ENCODE results near the gene MYH14.

MYH14 gene

GRCh38 chr19:50261446-50261970 lies 58.1 kb downstream of the MYH14 start:
- no peak for DNase-seq (ENCODE audit: low read depth)

DNA sequence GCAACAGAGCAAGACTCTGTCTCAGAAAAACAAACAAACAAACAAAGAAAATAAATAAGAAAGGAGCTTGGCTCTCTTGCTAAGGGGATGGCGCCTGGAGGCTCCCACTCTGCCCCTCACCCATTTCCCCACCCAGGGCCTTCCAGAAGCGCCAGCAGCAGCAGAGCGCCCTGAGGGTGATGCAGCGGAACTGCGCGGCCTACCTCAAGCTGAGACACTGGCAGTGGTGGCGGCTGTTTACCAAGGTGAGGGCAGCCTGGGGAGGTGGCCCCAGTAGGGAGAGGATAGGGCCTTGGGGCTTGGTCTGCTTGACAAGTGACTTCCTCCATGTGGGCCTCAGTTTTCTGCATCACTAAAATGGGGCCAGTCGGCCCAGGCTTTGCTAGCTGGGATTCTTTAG lies 59.8 kb downstream of the MYH14 start:
- DNase-seq (ENCODE audit: low read depth), result no peak

DNA sequence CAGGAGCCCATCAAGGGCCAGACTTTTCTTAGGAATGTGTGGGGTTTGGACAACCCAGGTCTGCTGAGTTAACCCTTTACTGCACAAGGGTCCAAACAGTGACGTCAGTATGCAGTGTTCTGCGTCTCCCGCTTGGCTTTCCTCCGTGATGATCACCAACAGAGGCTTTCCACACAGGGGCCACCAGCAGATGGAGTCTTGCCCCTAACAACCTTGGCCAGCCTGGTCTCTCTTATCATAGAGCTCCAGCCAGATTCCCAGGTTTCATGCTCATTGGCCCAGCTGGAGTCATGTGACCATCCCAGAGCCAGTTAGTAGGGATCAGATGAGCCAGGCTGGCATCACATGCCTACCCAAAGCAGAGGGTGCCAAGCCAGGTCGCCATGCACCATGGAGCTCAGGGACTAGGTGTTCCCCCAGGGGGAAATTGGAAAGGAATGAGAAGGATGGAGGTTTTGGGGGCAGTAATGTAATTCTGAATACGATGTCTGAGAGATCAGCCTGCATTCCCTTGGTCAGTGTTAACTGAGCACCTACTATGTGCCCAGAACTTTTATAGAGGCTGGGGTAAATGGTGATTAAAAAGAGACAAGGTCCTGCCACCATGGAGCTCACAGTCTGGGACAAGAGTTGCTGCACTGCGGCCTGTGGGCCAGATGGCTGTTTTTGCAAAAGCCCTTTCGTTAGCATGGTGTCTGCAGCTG lies 61.2 kb downstream of the MYH14 start:
- DNase-seq (ENCODE audit: low read depth), result no peak

DNA sequence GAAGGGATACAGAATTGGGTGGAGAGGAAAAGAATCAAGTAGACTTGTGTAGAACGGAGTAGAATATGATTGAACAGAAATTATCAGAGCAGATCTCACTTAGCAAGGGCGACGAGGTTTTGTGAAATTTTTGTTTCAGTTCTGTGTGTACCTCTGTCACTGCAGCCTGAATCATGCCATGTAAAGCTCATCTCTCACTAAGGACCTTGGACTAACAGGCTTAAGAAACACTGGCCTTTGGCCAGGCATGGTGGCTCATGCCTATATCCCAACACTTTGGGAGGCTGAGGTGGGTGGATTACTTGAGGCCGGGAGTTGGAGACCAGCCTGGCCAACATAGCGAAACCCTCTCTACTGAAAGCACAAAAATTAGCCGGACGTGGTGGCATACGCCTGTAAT lies 62.6 kb downstream of the MYH14 start:
- DNase-seq (ENCODE audit: low read depth), result no peak

DNA sequence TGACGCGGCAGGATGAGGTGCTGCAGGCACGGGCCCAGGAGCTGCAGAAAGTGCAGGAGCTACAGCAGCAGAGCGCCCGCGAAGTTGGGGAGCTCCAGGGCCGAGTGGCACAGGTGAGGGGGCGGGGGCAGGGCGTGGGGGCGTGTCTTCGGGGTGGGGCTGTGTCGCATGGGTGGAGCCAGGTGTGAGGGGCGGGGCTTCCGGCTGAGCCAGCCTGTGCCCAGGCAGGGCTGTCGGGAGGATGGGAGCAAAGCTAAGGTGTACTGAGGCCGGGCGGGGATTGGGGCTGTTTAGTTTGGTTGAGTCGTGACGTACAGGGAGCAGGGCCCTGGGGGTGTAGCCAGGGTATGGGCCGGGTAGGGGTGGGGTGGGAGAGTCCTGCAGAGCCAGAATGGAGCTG lies 63.5 kb downstream of the MYH14 start:
- DNase-seq (ENCODE audit: low read depth), result no peak

- no peak for DNase-seq (ENCODE audit: low read depth)
Observed at GRCh38 chr19:50268041-50268440, 64.6 kb downstream of the MYH14 start.

DNA sequence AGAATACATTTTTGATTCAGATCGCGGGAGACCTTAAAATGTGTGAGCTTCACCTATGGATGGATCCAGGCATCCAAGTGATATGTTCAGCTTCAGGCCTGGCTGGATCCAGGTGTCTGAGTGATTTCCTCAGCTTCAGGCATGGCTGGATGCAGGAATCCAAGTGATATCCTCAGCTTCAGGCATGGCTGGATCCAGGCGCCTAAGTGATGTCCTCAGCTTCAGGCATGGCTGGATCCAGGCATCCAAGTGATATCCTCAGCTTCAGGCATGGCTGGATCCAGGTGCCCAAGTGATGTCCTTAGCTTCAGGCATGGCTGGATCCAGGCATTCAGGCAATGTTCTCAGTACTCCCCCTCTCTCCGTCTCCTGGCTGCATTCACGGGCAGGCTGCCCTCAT lies 65.1 kb downstream of the MYH14 start:
- no peak for DNase-seq (ENCODE audit: low read depth)

DNA sequence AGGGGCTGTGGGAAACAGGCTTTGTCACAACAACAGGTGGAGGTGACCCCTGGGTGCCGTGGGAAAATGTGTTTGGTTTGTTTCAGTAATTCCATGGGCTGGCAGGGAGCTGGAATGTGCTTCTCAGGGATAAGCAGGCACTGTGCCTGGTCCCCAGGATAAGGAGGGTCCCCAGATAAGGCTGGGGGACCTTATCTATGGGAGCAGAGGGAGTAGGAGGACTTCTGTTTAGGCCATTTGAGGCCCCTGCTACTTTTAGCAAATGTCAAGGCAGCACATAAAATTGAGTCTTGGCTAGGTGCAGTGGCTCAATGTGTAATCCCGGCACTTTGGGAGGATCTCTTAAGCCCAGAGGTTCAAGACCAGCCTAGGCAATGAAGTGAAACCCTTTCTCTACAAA lies 66.2 kb downstream of the MYH14 start:
- no peak for DNase-seq (ENCODE audit: low read depth)

GRCh38 chr19:50272263-50272897 lies 69.0 kb downstream of the MYH14 start:
- DNase-seq (ENCODE audit: low read depth), result no peak

DNA sequence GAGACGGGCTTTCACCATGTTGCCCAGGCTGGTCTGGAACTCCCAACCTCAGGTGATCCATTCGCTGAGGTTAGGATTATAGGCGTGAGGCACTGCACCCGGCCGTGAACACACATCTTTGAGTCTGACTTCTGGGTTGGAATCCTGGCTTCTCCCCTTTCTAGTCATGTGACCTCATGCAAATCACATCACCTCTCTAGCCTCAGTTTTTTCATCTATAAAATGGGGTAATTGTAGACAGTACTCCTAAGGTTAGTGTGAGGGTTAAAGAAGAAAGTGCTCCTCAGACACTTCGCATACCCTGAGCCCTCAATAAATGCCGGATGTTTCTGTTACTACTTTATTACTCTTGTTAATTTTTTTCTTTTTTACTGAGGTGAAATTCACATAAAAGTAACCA lies 70.4 kb downstream of the MYH14 start:
- no peak for DNase-seq (ENCODE audit: low read depth)

GRCh38 chr19:50275577-50276368 lies 72.4 kb downstream of the MYH14 start:
- DNase-seq (ENCODE audit: low read depth), result no peak

DNA sequence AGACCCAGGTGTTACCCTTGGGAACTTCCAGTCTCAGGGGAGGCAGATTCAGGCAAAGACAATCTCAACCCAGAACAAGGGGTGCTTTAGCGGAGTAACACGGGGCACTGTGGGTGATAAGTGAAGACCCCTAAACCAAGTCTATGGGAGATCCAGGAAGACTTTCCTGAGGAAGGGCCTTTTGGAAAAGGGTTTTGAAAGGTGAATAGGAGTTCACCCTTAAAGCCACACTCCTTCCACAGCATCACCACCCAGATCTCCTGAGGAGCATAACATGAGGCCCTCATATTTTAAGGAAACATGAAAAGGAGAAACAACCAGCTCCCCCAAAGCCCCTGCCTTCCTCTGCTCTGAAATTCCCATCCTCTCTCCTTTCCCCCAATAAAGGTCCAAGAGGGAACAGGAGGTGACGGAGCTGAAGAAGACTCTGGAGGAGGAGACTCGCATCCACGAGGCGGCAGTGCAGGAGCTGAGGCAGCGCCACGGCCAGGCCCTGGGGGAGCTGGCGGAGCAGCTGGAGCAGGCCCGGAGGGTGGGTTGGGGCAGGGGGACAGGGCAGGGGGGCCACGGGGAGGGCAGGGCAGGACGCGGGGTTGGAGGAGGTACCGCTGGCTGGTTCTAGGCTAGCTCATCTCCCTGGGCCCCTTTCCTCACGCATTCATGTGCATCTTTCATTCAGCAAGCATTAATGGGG lies 73.1 kb downstream of the MYH14 start:
- no peak for DNase-seq (ENCODE audit: low read depth)

DNA sequence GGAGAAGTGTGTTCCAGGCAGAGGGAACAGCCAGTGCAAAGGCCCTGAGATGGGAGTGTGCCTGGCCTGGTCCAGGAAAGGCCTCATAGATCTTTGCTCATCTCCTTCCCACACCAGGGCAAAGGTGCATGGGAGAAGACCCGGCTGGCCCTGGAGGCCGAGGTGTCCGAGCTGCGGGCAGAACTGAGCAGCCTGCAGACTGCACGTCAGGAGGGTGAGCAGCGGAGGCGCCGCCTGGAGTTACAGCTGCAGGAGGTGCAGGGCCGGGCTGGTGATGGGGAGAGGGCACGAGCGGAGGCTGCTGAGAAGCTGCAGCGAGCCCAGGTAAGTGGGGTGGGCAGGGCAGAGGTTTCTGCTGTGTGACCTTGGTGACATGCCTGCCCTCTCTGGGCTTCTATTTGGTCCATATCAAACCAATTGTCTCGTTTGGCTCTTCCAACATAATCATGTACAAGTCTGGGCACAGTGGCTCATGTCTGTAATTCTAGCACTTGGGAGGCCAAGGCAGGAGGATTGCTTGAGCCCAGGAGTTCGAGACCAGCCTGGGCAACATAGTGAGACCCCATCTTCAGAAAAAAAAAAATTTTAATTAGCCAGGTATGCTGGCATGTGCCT lies 74.7 kb downstream of the MYH14 start:
- no peak for DNase-seq (ENCODE audit: low read depth)

- no peak for DNase-seq (ENCODE audit: low read depth)
Observed at GRCh38 chr19:50280074-50280473, 76.7 kb downstream of the MYH14 start.

- DNase-seq (ENCODE audit: low read depth), result no peak
Observed at GRCh38 chr19:50280983-50281382, 77.6 kb downstream of the MYH14 start.

DNA sequence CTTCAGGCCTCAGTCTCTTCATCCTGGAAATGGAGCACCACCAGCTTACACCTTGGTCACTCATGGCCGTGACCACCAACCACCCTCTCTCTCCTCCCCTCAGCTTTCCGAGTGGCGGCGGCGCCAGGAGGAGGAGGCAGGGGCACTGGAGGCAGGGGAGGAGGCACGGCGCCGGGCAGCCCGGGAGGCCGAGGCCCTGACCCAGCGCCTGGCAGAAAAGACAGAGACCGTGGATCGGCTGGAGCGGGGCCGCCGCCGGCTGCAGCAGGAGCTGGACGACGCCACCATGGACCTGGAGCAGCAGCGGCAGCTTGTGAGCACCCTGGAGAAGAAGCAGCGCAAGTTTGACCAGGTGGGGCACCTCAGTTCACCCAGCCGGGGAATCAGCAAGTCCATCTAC lies 78.1 kb downstream of the MYH14 start:
- DNase-seq (ENCODE audit: low read depth), result no peak

DNA sequence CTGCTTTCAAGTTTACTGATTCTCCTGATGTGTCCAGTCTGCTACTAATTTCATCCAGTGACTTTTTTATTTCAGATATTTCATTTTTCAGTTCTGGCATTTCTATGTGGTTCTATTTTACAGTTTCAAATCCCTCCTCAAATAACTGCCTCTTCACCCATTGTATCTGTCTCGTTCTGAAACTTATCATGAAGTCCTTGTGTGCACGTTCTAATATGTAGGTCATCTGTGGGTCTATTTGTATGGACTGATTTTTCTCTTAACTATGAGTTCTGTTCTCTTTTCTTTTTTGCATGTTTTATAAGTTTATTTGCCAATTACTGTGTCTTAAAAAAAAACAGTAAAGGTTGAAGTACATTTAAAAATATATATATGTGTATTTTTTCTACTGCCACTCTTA lies 82.4 kb downstream of the MYH14 start:
- no peak for DNase-seq (ENCODE audit: low read depth)

GRCh38 chr19:50286443-50286842 lies 83.0 kb downstream of the MYH14 start:
- DNase-seq (ENCODE audit: low read depth), result no peak

GRCh38 chr19:50287331-50287730 lies 83.9 kb downstream of the MYH14 start:
- DNase-seq (ENCODE audit: low read depth), result no peak

DNA sequence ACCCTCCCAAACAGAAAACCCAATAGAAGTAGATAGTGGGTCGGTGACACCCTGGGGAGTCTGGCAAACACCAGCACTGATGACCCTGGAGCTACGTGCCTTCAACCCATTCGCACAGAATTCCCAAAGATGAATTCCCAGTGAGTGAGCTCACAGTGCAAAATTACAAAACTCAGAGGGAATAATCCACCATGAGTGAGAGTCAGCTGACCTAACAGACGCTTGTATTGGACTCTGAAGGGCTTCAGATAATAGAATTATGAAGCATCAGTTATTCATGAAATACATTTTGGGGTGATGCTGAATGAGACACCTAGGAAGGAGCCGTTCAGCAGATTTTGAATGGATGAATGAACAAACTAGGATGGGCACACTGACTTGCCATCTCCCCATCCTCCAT lies 85.5 kb downstream of the MYH14 start:
- no peak for DNase-seq (ENCODE audit: low read depth)

DNA sequence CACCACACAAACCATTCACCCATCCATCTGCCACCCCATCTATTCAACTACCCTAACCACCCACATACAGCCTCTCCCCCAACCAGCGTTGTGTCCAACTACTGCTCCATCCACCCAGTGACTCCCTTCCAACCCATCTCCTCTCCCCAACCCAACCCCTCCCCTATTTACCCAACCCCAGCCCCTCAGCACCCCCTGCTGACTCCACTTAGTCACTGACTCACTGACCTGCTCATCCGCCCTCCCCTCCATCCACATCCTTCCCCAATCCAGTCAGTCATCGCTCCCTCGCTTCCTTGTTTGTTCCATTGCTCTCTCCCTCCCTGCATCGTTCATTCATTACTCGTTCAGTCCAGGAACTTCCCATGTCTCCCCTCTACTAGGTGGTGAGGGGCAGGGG lies 86.6 kb downstream of the MYH14 start:
- DNase-seq (ENCODE audit: low read depth), result no peak

- DNase-seq (ENCODE audit: low read depth), result no peak
Observed at GRCh38 chr19:50290775-50291174, 87.4 kb downstream of the MYH14 start.
